Measurements from ENCODE around the gene DCC. TPM values are rescaled to one million over a fixed set of nuclear protein-coding genes. Genes with fewer than 3 reads are reported as not detected.

DCC gene
- total and polyA plus RNA-seq, 4 experiments from 2014 or later, result not detected

DNA sequence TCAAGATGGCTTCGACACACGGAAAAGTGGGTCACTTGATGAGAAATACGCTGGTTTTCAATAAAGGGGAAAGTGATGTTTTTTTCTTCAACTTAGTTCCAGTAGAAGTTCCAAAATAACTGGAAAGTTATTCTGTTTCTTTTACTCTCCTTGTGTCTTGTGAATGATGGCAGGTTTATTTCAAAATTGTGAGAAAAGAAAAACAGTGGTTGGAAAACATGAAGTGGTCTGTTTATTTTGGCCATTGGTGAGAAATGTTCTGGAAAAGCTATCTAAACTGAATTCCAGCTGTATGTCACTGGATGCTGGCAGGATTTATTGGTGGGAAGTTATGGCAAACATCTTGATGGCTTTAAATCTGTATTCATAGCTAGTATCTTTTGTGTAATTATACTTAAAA is 484.1 kb downstream of the DCC start:
- DNase-seq, result no peak
- Histone ChIP-seq H3K9me3 (ENCODE audit: control insufficient read depth in 1 of 2, low read length in 2 of 2) (no peaks in the 10 kb centered on the region), H3K4me3 (ENCODE audit: low read length in 2 of 2) (no peak overlapping the region), H3K4me1 (ENCODE audit: insufficient read depth, low read length) (no peaks in the 10 kb centered on the region), H3K36me3 (ENCODE audit: insufficient read depth, low read length) (no peaks in the 10 kb centered on the region), H3K27me3 (ENCODE audit: insufficient read depth, low read length) (no peaks in the 10 kb centered on the region), H3K27ac (ENCODE audit: low read depth, low read length) (no peak overlapping the region)
- no peak overlapping the region for H3K4me3 Mint-ChIP-seq
- intact Hi-C loops (cut with micrococcal nuclease), result no loop called here
- H3K27me3 Mint-ChIP-seq, result no peaks in the 10 kb centered on the region
- CTCF ChIA-PET (ENCODE audit: partially characterized antibody), result no interaction called here
- H3K4me1 Mint-ChIP-seq, result no peaks in the 10 kb centered on the region
- H3K9me3 Mint-ChIP-seq, result peaks cover 0 to 8% (median 5%) of the 10 kb centered on the region in 8 donors
- H3K36me3 Mint-ChIP-seq, result no peaks in the 10 kb centered on the region
- no peak overlapping the region for H3K27ac Mint-ChIP-seq
- POLR2A ChIA-PET (ENCODE audit: partially characterized antibody), result no interaction called here

DNA sequence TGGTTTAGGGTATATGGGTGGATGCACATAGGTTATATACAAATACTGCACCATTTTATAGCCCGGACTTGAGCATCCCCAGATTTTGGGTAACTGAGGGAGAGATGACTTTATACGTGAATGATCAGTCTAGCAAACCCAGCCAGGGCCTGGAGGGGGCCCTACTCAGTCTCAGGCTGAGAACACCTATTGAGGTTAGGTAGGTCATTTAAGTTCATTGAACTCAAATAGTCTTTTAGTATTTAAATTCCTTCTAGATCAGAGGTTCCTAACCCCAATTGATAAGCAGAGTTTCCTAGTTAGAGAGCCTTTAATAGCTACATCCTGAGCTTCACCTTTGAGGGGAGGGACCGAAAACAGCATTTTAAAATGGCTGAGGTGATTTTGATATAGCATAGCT is 487.0 kb downstream of the DCC start:
- intact Hi-C loops (cut with micrococcal nuclease), result no loop called here
- Mint-ChIP-seq H3K27me3 (no peaks in the 10 kb centered on the region), H3K4me3 (no peak overlapping the region), H3K4me1 (no peaks in the 10 kb centered on the region), H3K9me3 (peaks cover 0 to 7% (median 2%) of the 10 kb centered on the region in 8 donors), H3K36me3 (no peaks in the 10 kb centered on the region), H3K27ac (no peak overlapping the region)
- Histone ChIP-seq H3K4me1 (ENCODE audit: insufficient read depth, low read length) (no peaks in the 10 kb centered on the region), H3K27me3 (ENCODE audit: insufficient read depth, low read length) (no peaks in the 10 kb centered on the region), H3K4me3 (ENCODE audit: low read length in 2 of 2) (no peak overlapping the region), H3K36me3 (ENCODE audit: insufficient read depth, low read length) (no peaks in the 10 kb centered on the region), H3K9me3 (ENCODE audit: control insufficient read depth in 1 of 2, low read length in 2 of 2) (no peaks in the 10 kb centered on the region), H3K27ac (ENCODE audit: low read depth, low read length) (no peak overlapping the region)
- CTCF ChIA-PET (ENCODE audit: partially characterized antibody), result no interaction called here
- DNase-seq, result no peak
- POLR2A ChIA-PET (ENCODE audit: partially characterized antibody), result no interaction called here

DNA sequence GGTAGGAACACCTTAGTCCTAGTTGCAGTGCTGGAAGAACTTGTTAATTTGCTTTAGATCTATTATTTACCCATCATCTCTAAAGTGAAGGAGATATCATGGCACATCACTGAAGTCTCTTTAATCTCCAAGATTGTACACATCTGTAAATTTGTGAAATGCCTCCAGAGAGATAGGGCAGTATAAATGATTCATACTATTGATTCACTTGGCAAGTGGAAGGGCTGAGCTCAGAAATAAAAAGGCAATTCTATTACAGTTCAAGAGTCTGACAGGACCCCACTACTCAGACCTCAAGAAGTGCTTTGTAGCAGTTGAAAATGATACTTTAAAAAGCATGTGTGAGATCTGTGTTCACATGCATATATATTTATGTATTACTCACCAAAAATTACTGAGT is 489.3 kb downstream of the DCC start:
- H3K9me3 Mint-ChIP-seq, result peaks cover 0 to 7% (median 2%) of the 10 kb centered on the region in 8 donors
- no peak overlapping the region for H3K4me3 Mint-ChIP-seq
- no peak for DNase-seq
- H3K9me3 ChIP-seq (ENCODE audit: control insufficient read depth in 1 of 2, low read length in 2 of 2), result no peaks in the 10 kb centered on the region
- no peak overlapping the region for H3K27ac ChIP-seq (ENCODE audit: low read depth, low read length)
- H3K27ac Mint-ChIP-seq, result no peak overlapping the region
- intact Hi-C loops (cut with micrococcal nuclease), result no loop called here
- POLR2A ChIA-PET (ENCODE audit: partially characterized antibody), result no interaction called here
- H3K36me3 ChIP-seq (ENCODE audit: insufficient read depth, low read length), result no peaks in the 10 kb centered on the region
- H3K4me1 ChIP-seq (ENCODE audit: insufficient read depth, low read length), result no peaks in the 10 kb centered on the region
- no peaks in the 10 kb centered on the region for H3K27me3 Mint-ChIP-seq
- H3K4me3 ChIP-seq (ENCODE audit: low read length in 2 of 2), result no peak overlapping the region
- H3K27me3 ChIP-seq (ENCODE audit: insufficient read depth, low read length), result no peaks in the 10 kb centered on the region
- CTCF ChIA-PET (ENCODE audit: partially characterized antibody), result no interaction called here
- H3K36me3 Mint-ChIP-seq, result no peaks in the 10 kb centered on the region
- H3K4me1 Mint-ChIP-seq, result no peaks in the 10 kb centered on the region

DNA sequence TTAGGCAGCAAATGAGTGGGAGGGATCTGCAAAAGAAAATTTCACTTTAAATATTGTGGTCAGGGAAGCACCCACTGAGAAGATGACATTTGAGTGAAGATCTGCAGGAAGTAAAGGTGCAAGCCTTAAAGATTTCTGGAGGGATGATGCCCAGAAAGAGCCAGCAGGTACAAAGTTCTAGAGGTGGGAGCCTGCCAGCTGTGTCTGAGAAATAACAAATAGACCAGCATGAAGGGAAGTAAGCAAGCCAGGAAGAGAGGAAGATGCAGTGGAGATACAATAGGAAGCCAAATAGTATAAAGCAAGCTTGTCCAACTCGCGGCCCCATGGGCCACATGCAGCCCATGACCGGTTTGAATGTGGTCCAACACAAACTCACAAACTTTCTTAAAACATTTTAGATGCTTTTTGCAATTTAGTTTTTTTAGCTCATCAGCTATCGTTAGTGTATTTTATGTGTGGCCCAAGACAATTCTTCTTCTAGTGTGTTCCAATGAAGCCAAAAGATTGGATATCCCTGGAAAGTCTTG is 489.9 kb downstream of the DCC start:
- Histone ChIP-seq H3K4me3 (ENCODE audit: low read length in 2 of 2) (no peak overlapping the region), H3K4me1 (ENCODE audit: insufficient read depth, low read length) (no peaks in the 10 kb centered on the region), H3K36me3 (ENCODE audit: insufficient read depth, low read length) (no peaks in the 10 kb centered on the region), H3K27ac (ENCODE audit: low read depth, low read length) (no peak overlapping the region), H3K27me3 (ENCODE audit: insufficient read depth, low read length) (no peaks in the 10 kb centered on the region), H3K9me3 (ENCODE audit: control insufficient read depth in 1 of 2, low read length in 2 of 2) (no peaks in the 10 kb centered on the region)
- intact Hi-C loops (cut with micrococcal nuclease), result no loop called here
- peaks cover 0 to 7% (median 2%) of the 10 kb centered on the region in 8 donors for H3K9me3 Mint-ChIP-seq
- no peaks in the 10 kb centered on the region for H3K36me3 Mint-ChIP-seq
- ChIA-PET POLR2A (ENCODE audit: partially characterized antibody) (no interaction called here), CTCF (ENCODE audit: partially characterized antibody) (no interaction called here)
- no peak overlapping the region for H3K27ac Mint-ChIP-seq
- no peak overlapping the region for H3K4me3 Mint-ChIP-seq
- H3K4me1 Mint-ChIP-seq, result no peaks in the 10 kb centered on the region
- H3K27me3 Mint-ChIP-seq, result no peaks in the 10 kb centered on the region
- DNase-seq, result no peak

DNA sequence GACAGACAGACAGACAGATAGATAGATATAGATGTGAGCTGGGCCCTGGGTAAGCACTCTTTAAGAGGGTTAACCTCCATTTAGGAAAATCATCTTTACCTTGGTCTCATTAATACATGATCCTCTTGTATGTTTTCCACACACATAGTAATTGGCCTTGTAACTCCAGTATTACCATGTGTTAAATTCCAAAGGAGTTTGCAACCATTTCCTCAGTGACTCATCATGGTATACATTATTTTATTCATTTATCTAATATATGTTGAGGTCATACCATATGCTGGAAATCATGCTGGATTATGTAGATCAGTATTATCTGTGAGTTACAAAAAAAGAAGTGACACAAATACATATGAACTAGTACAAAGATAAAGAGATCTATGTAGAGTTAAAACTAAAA is 504.3 kb downstream of the DCC start:
- POLR2A ChIA-PET (ENCODE audit: partially characterized antibody), result no interaction called here
- H3K27me3 Mint-ChIP-seq, result no peaks in the 10 kb centered on the region
- no peaks in the 10 kb centered on the region for H3K4me1 Mint-ChIP-seq
- H3K4me3 Mint-ChIP-seq, result no peak overlapping the region
- H3K4me3 ChIP-seq (ENCODE audit: low read length in 2 of 2), result no peak overlapping the region
- CTCF ChIA-PET (ENCODE audit: partially characterized antibody), result no interaction called here
- H3K4me1 ChIP-seq (ENCODE audit: insufficient read depth, low read length), result no peaks in the 10 kb centered on the region
- no peaks in the 10 kb centered on the region for H3K36me3 Mint-ChIP-seq
- H3K27ac ChIP-seq (ENCODE audit: low read depth, low read length), result no peak overlapping the region
- no peak overlapping the region for H3K27ac Mint-ChIP-seq
- no peak for DNase-seq
- no peaks in the 10 kb centered on the region for H3K9me3 ChIP-seq (ENCODE audit: control insufficient read depth in 1 of 2, low read length in 2 of 2)
- peaks cover 0 to 7% (median 2%) of the 10 kb centered on the region in 8 donors for H3K9me3 Mint-ChIP-seq
- H3K36me3 ChIP-seq (ENCODE audit: insufficient read depth, low read length), result no peaks in the 10 kb centered on the region
- H3K27me3 ChIP-seq (ENCODE audit: insufficient read depth, low read length), result no peaks in the 10 kb centered on the region
- intact Hi-C loops (cut with micrococcal nuclease), result no loop called here

DNA sequence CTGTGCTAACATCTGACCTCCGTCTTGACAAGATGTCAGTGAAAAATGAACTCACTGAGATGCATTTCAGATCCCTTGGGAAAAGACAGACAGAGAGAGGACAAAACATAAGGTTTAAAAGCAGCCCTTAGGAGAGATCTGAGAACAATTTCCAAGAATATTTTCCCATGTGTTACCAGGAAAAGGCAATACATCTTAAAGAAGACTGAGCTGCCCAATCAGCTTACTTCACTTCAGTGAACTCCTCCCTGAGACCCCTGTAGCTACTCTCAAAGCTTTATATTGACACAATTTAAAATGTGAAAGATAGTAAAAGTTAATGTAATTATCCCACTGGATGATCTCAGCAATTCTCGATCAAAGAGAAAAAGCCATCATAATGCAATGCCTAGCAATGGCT is 505.0 kb downstream of the DCC start:
- no peak overlapping the region for H3K27ac ChIP-seq (ENCODE audit: low read depth, low read length)
- H3K4me1 ChIP-seq (ENCODE audit: insufficient read depth, low read length), result no peaks in the 10 kb centered on the region
- Mint-ChIP-seq H3K27ac (no peak overlapping the region), H3K27me3 (no peaks in the 10 kb centered on the region), H3K36me3 (no peaks in the 10 kb centered on the region), H3K9me3 (peaks cover 0 to 7% (median 1%) of the 10 kb centered on the region in 8 donors), H3K4me3 (no peak overlapping the region), H3K4me1 (no peaks in the 10 kb centered on the region)
- no peak overlapping the region for H3K4me3 ChIP-seq (ENCODE audit: low read length in 2 of 2)
- H3K9me3 ChIP-seq (ENCODE audit: control insufficient read depth in 1 of 2, low read length in 2 of 2), result no peaks in the 10 kb centered on the region
- H3K27me3 ChIP-seq (ENCODE audit: insufficient read depth, low read length), result no peaks in the 10 kb centered on the region
- no peak for DNase-seq
- intact Hi-C loops (cut with micrococcal nuclease), result no loop called here
- ChIA-PET POLR2A (ENCODE audit: partially characterized antibody) (no interaction called here), CTCF (ENCODE audit: partially characterized antibody) (no interaction called here)
- H3K36me3 ChIP-seq (ENCODE audit: insufficient read depth, low read length), result no peaks in the 10 kb centered on the region

DNA sequence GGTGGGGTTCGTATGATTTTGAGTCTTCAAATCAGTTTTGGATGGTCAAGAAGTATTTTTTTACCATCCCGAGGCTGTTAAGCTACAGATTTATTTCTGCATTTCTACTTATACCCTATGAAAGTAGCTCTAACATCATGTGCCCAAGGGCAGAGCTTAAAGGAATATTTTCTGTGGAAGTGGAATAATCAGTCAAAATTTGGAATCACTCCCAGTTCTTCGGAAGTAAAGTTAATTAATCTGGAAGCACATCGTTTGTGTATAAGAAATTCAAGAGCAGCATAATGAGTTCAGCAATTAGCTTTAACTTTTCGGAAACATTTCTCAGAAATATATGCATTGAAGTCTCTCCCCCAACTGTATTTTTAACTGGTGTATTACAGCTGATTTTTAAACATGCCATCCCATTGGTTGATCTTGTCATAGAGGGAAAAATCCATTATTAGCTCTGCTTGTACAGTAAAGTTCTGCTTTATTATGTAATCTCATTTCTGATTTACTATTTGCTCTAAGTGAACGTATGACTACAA is 510.1 kb downstream of the DCC start:
- no peaks in the 10 kb centered on the region for H3K9me3 ChIP-seq (ENCODE audit: control insufficient read depth in 1 of 2, low read length in 2 of 2)
- no peaks in the 10 kb centered on the region for H3K27me3 Mint-ChIP-seq
- no peak overlapping the region for H3K4me3 Mint-ChIP-seq
- no peaks in the 10 kb centered on the region for H3K4me1 ChIP-seq (ENCODE audit: insufficient read depth, low read length)
- no peaks in the 10 kb centered on the region for H3K4me1 Mint-ChIP-seq
- H3K4me3 ChIP-seq (ENCODE audit: low read length in 2 of 2), result no peak overlapping the region
- CTCF ChIA-PET (ENCODE audit: partially characterized antibody), result no interaction called here
- H3K9me3 Mint-ChIP-seq, result peaks cover 0 to 2% (median 2%) of the 10 kb centered on the region in 8 donors
- no peak overlapping the region for H3K27ac Mint-ChIP-seq
- POLR2A ChIA-PET (ENCODE audit: partially characterized antibody), result no interaction called here
- DNase-seq, result no peak
- H3K36me3 ChIP-seq (ENCODE audit: insufficient read depth, low read length), result no peaks in the 10 kb centered on the region
- H3K36me3 Mint-ChIP-seq, result no peaks in the 10 kb centered on the region
- no peaks in the 10 kb centered on the region for H3K27me3 ChIP-seq (ENCODE audit: insufficient read depth, low read length)
- intact Hi-C loops (cut with micrococcal nuclease), result no loop called here
- no peak overlapping the region for H3K27ac ChIP-seq (ENCODE audit: low read depth, low read length)

DNA sequence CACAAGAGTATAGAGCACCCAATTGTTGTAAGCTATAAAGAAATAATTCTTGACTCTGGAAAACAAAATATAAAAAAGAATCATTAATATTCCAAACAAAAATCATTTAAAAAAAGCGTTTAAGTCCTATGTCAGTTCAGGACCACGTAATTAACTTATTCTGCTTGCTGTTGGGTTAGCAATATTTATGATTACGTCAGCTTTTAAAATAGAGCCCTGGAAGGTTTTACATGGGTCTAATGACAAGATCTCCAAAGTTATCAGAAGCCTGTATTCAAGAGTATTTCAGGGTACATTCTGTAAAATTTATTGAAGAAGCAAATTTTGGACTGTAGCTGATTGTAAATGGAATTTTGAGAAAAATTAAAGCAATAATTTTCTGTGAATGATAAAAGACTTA is 521.6 kb downstream of the DCC start:
- peaks cover 0 to 5% (median under 1%) of the 10 kb centered on the region in 8 donors for H3K9me3 Mint-ChIP-seq
- Histone ChIP-seq H3K4me1 (ENCODE audit: insufficient read depth, low read length) (no peaks in the 10 kb centered on the region), H3K36me3 (ENCODE audit: insufficient read depth, low read length) (no peaks in the 10 kb centered on the region), H3K9me3 (ENCODE audit: control insufficient read depth in 1 of 2, low read length in 2 of 2) (no peaks in the 10 kb centered on the region), H3K4me3 (ENCODE audit: low read length in 2 of 2) (no peak overlapping the region), H3K27me3 (ENCODE audit: insufficient read depth, low read length) (no peaks in the 10 kb centered on the region), H3K27ac (ENCODE audit: low read depth, low read length) (no peak overlapping the region)
- intact Hi-C loops (cut with micrococcal nuclease), result no loop called here
- H3K36me3 Mint-ChIP-seq, result no peaks in the 10 kb centered on the region
- DNase-seq, result no peak
- POLR2A ChIA-PET (ENCODE audit: partially characterized antibody), result no interaction called here
- CTCF ChIA-PET (ENCODE audit: partially characterized antibody), result no interaction called here
- no peaks in the 10 kb centered on the region for H3K27me3 Mint-ChIP-seq
- no peak overlapping the region for H3K27ac Mint-ChIP-seq
- H3K4me3 Mint-ChIP-seq, result no peak overlapping the region
- no peaks in the 10 kb centered on the region for H3K4me1 Mint-ChIP-seq
